IMR-90 (cell line): ENCODE results near the gene GP9. TPM values are rescaled to one million over a fixed set of nuclear protein-coding genes. Genes with fewer than 3 reads are reported as not detected.

Experiments
- ATAC-seq: fragments of 200-7000 bp; cut with Tn5 transposase; 2 replicates; pipeline ENCODE4 v1.9.1; 2020; ENCODE audit warnings: low read depth, mild to moderate bottlenecking, moderate library complexity
- BruUV-seq: library from RNA; stranded (reverse); fragments of 400-500 nt; replicated peaks from 2 replicates; lab custom pipeline; 2021; lab: Mats Ljungman, UMichigan
- CTCF ChIA-PET: fragments of 300-600 bp; formaldehyde crosslinking; extraction: SDS; loops from one replicate; lab custom pipeline; 2021; ENCODE audit warnings: antibody characterized with exemption; lab: Yijun Ruan, JAX
- POLR2A ChIA-PET: fragments of 300-600 bp; sonication (Branson Sonifier 250); formaldehyde crosslinking; loops from one replicate; lab custom pipeline; 2022; ENCODE audit warnings: antibody characterized with exemption; ENCODE audit not compliant: unreplicated experiment; lab: Charles Lee
- DNase-seq: peaks from one replicate; pipeline ENCODE4 v3.0.0; 2013
- H2AFZ ChIP-seq: replicated peaks from 2 replicates; pipeline ENCODE3; 2013; ENCODE audit warnings: low read length, mild to moderate bottlenecking; ENCODE audit not compliant: poor library complexity
- H2AK5ac ChIP-seq: 2 replicates; pipeline ENCODE4 v1.6.1; 2013; ENCODE audit warnings: low read depth, low read length, inconsistent platforms
- H2AK9ac ChIP-seq: replicated peaks from 2 replicates; pipeline ENCODE3; 2013; ENCODE audit warnings: mild to moderate bottlenecking, low read depth, low read length, moderate library complexity; ENCODE audit not compliant: poor library complexity
- H2BK120ac ChIP-seq: 2 replicates; pipeline ENCODE4 v1.6.1; 2013; ENCODE audit warnings: low read depth, low read length, inconsistent platforms
- H2BK15ac ChIP-seq: 3 replicates; pipeline ENCODE4 v1.6.1; 2013; ENCODE audit warnings: low read depth, low read length, inconsistent platforms
- H2BK20ac ChIP-seq: 2 replicates; pipeline ENCODE4 v1.6.1; 2013; ENCODE audit warnings: low read depth, mild to moderate bottlenecking, inconsistent platforms, low read length, moderate library complexity
- H2BK5ac ChIP-seq: 2 replicates; pipeline ENCODE4 v1.6.1; 2013; ENCODE audit warnings: mild to moderate bottlenecking, low read depth, low read length, inconsistent platforms; ENCODE audit not compliant: poor library complexity, severe bottlenecking
- H3K14ac ChIP-seq: replicated peaks from 2 replicates; pipeline ENCODE4 v1.6.1; 2013; ENCODE audit warnings: low read depth, low read length, inconsistent platforms
- H3K18ac ChIP-seq: 2 replicates; pipeline ENCODE4 v1.6.1; 2013; ENCODE audit warnings: low read depth, low read length, control low read depth
- H3K23ac ChIP-seq: 2 replicates; pipeline ENCODE4 v1.6.1; 2013; ENCODE audit warnings: low read depth, low read length, inconsistent platforms
- H3K27ac ChIP-seq: 2 replicates; pipeline ENCODE4 v1.5.1; 2013; ENCODE audit warnings: mild to moderate bottlenecking, control low read depth, low read length; ENCODE audit not compliant: insufficient read depth
- H3K27me3 ChIP-seq: 2 replicates; pipeline ENCODE4 v1.6.1; 2013; ENCODE audit warnings: low read length; ENCODE audit not compliant: control insufficient read depth, insufficient read depth
- H3K36me3 ChIP-seq: 2 replicates; pipeline ENCODE4 v1.6.1; 2013; ENCODE audit warnings: low read length, mixed read lengths; ENCODE audit not compliant: control insufficient read depth, insufficient read depth
- H3K4ac ChIP-seq: 2 replicates; pipeline ENCODE4 v1.6.1; 2013; ENCODE audit warnings: low read depth, low read length, inconsistent platforms
- H3K4me1 ChIP-seq: 2 replicates; pipeline ENCODE4 v1.6.1; 2013; ENCODE audit warnings: low read length, mixed read lengths; ENCODE audit not compliant: control insufficient read depth, insufficient read depth
- H3K4me2 ChIP-seq: 2 replicates; pipeline ENCODE4 v1.6.1; 2013; ENCODE audit warnings: low read depth, mild to moderate bottlenecking, control low read depth, low read length, moderate library complexity
- H3K4me3 ChIP-seq: 2 replicates; pipeline ENCODE4 v1.5.1; 2013; ENCODE audit warnings: low read depth, mild to moderate bottlenecking, control low read depth, low read length, moderate library complexity; ENCODE audit not compliant: insufficient read depth
- H3K56ac ChIP-seq: 2 replicates; pipeline ENCODE4 v1.6.1; 2013; ENCODE audit warnings: low read length, inconsistent platforms; ENCODE audit not compliant: insufficient read depth; ENCODE audit errors: extremely low read depth
- H3K79me1 ChIP-seq, 2 experiments: 2 replicates each; pipeline ENCODE4 v1.6.1; 2013; ENCODE audit warnings: low read length in 2 of 2, inconsistent platforms in 1 of 2, low read depth in 1 of 2
- H3K9ac ChIP-seq: 2 replicates; pipeline ENCODE4 v1.6.1; 2013; ENCODE audit warnings: low read depth, low read length, control low read depth
- H3K9me1 ChIP-seq: 2 replicates; pipeline ENCODE4 v1.6.1; 2013; ENCODE audit warnings: low read length, inconsistent platforms; ENCODE audit not compliant: insufficient read depth
- H3K9me3 ChIP-seq: 2 replicates; pipeline ENCODE4 v1.6.1; 2013; ENCODE audit warnings: low read length; ENCODE audit not compliant: control insufficient read depth, insufficient read depth
- H4K20me1 ChIP-seq: 2 replicates; pipeline ENCODE4 v1.6.1; 2013; ENCODE audit warnings: low read length, inconsistent platforms; ENCODE audit not compliant: insufficient read depth
- H4K5ac ChIP-seq: 2 replicates; pipeline ENCODE4 v1.6.1; 2013; ENCODE audit warnings: mild to moderate bottlenecking, low read depth, low read length, control low read depth
- H4K8ac ChIP-seq, 2 experiments: 2 replicates each; pipeline ENCODE4 v1.6.1; 2013; ENCODE audit warnings: low read depth in 2 of 2, low read length in 2 of 2, control low read depth in 1 of 2, inconsistent platforms in 1 of 2
- H4K91ac ChIP-seq: 2 replicates; pipeline ENCODE4 v1.6.1; 2013; ENCODE audit warnings: low read depth, low read length, inconsistent platforms; ENCODE audit not compliant: insufficient read depth
- BHLHE40 ChIP-seq: fragments of 150-350 bp; IDR thresholded peaks from 2 replicates; pipeline ENCODE4 v1.6.1; 2016; ENCODE audit warnings: mild to moderate bottlenecking, low read depth, low read length
- CEBPB ChIP-seq: IDR thresholded peaks from 2 replicates; pipeline ENCODE4 v1.6.1; 2012; ENCODE audit warnings: low read depth, low read length, improper control_type of control experiment
- CHD1 ChIP-seq: IDR thresholded peaks from 2 replicates; pipeline ENCODE4 v1.6.1; 2012; ENCODE audit warnings: low read depth, low read length, improper control_type of control experiment
- FOS ChIP-seq: fragments of 150-350 bp; IDR thresholded peaks from 2 replicates; pipeline ENCODE4 v1.6.1; 2016; ENCODE audit warnings: low read depth, low read length
- MAFK ChIP-seq: IDR thresholded peaks from 2 replicates; pipeline ENCODE4 v1.6.1; 2012; ENCODE audit warnings: low read depth, low read length, improper control_type of control experiment
- MAZ ChIP-seq: IDR thresholded peaks from 2 replicates; pipeline ENCODE4 v1.6.1; 2012; ENCODE audit warnings: low read depth, mild to moderate bottlenecking, low read length, improper control_type of control experiment, moderate library complexity, borderline replicate concordance
- NFE2L2 ChIP-seq: fragments of 150-350 bp; IDR thresholded peaks from 2 replicates; pipeline ENCODE4 v1.6.1; 2016; ENCODE audit warnings: low read depth, mild to moderate bottlenecking, low read length
- POLR2A ChIP-seq: IDR thresholded peaks from 2 replicates; pipeline ENCODE4 v1.6.1; 2012; ENCODE audit warnings: mild to moderate bottlenecking, low read depth, low read length
- RAD21 ChIP-seq: IDR thresholded peaks from 2 replicates; pipeline ENCODE4 v1.6.1; 2012; ENCODE audit warnings: low read length, improper control_type of control experiment
- RCOR1 ChIP-seq: IDR thresholded peaks from 2 replicates; pipeline ENCODE4 v1.6.1; 2012; ENCODE audit warnings: mild to moderate bottlenecking, low read length, improper control_type of control experiment; ENCODE audit not compliant: insufficient replicate concordance
- RFX5 ChIP-seq: IDR thresholded peaks from 2 replicates; pipeline ENCODE4 v1.8.0; 2012; ENCODE audit warnings: low read depth, mild to moderate bottlenecking, low read length, moderate library complexity
- WGBS, 2 experiments: methylation state at CpG; one replicate each; pipeline versions ENCODE4 v1.1.5 to v1.1.7; 2013; ENCODE audit warnings: missing lambda C conversion rate in 2 of 2; ENCODE audit not compliant: insufficient read length in 1 of 2; ENCODE audit errors: extremely low coverage in 2 of 2; 5-methylcytosine and 5-hydroxymethylcytosine counted together
- dilution Hi-C: fragments of 300-500 bp; cut with HindIII; formaldehyde crosslinking; loops from one replicate; pipeline ENCODE4 v1.14.3; 2018; ENCODE audit warnings: low sequenced_read_pairs; ENCODE audit not compliant: unreplicated experiment
- in situ Hi-C: fragments of 300-500 bp; cut with MboI; formaldehyde crosslinking; loops from 3 replicates; pipeline ENCODE4 v1.14.3; 2019; ENCODE audit warnings: low sequenced_read_pairs, inconsistent platforms, mixed read lengths
- intact Hi-C: fragments of 100-400 bp; cut with micrococcal nuclease; formaldehyde crosslinking; loops from 2 replicates; pipeline ENCODE4 v1.10.0; 2022
- polyA plus RNA-seq, 3 experiments: library from polyadenylated mRNA; depleted of rRNA; stranded (reverse); fragments of >200 nt; gene quantifications; 2 replicates each; pipeline ENCODE4 v1.2.3, GENCODE V29; 2012; ENCODE audit warnings: low replicate concordance in 1 of 3
- total RNA-seq: library from RNA; depleted of rRNA; stranded (reverse); fragments of >200 nt; gene quantifications from 2 replicates; pipeline ENCODE4 v1.2.3, GENCODE V29; 2012
- TF ChIP-seq, protein P1 (sequence below): fragments of 150-350 bp; IDR thresholded peaks from 2 replicates; pipeline ENCODE4 v1.6.1; 2016; ENCODE audit warnings: low read depth, mild to moderate bottlenecking, low read length, moderate library complexity, borderline replicate concordance
- TF ChIP-seq, protein P2 (sequence below): conservative IDR thresholded peaks from 2 replicates; pipeline ENCODE4 v1.5.1; 2012; ENCODE audit warnings: mild to moderate bottlenecking, low read depth, low read length, improper control_type of control experiment
- TF ChIP-seq, protein P3 (sequence below): fragments of 150-350 bp; IDR thresholded peaks from 2 replicates; pipeline ENCODE4 v1.6.1; 2017; ENCODE audit warnings: mild to moderate bottlenecking, antibody characterized with exemption, low read length, low read depth

The GP9 gene
- total and polyA plus RNA-seq, 2 of the 4 experiments (the other 2 are of a cell fraction): not detected

DNA sequence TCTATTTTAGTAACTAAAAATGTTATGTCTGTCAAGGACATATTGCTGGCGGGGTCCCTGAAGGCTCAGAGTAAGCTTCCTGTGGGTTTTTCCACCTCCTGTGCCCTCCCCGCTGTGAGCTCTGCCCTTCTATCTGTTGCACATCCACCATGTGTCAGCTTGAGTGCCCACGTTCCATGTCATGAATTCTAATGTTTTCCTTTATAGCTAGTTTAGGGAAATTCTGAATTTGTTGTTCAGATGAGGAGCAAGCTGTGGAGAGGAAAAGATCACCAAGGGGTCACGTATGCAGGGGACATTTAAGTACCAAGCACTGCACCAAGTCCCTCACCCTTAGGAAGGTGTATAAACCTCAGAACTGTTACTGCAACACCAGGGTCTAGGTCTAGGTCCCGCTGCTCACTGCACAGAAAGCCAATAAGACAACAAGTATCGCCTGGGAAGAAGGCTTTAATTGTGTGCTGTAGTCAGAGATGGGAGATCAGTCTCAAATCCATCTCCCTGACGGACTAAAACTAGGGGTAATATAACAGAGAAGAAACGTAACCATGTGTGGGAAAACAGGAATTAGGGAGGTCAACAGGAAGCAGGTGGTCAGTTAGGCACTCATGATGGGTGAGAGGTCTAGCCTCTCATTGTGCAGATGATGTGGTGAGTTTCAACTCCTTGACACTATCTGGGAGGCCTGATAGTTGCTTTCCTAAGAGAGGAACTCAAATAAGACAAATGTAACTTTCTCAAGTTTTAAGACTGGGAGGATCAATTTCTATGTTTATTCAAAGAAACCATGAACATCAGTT lies 9.7 kb downstream of the GP9 start:
- no peak overlapping the region for H4K91ac ChIP-seq
- H3K23ac ChIP-seq: no peak overlapping the region
- TF ChIP-seq CEBPB (no peak), RFX5 (no peak), RCOR1 (no peak), CHD1 (no peak), BHLHE40 (no peak), POLR2A (no peak), MAZ (no peak), FOS (no peak), RAD21 (no peak), NFE2L2 (no peak), MAFK (no peak)
- TF ChIP-seq, protein P1, sequence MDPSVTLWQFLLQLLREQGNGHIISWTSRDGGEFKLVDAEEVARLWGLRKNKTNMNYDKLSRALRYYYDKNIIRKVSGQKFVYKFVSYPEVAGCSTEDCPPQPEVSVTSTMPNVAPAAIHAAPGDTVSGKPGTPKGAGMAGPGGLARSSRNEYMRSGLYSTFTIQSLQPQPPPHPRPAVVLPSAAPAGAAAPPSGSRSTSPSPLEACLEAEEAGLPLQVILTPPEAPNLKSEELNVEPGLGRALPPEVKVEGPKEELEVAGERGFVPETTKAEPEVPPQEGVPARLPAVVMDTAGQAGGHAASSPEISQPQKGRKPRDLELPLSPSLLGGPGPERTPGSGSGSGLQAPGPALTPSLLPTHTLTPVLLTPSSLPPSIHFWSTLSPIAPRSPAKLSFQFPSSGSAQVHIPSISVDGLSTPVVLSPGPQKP: no peak
- TF ChIP-seq, protein P2, sequence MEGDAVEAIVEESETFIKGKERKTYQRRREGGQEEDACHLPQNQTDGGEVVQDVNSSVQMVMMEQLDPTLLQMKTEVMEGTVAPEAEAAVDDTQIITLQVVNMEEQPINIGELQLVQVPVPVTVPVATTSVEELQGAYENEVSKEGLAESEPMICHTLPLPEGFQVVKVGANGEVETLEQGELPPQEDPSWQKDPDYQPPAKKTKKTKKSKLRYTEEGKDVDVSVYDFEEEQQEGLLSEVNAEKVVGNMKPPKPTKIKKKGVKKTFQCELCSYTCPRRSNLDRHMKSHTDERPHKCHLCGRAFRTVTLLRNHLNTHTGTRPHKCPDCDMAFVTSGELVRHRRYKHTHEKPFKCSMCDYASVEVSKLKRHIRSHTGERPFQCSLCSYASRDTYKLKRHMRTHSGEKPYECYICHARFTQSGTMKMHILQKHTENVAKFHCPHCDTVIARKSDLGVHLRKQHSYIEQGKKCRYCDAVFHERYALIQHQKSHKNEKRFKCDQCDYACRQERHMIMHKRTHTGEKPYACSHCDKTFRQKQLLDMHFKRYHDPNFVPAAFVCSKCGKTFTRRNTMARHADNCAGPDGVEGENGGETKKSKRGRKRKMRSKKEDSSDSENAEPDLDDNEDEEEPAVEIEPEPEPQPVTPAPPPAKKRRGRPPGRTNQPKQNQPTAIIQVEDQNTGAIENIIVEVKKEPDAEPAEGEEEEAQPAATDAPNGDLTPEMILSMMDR: no peak
- TF ChIP-seq, protein P3, sequence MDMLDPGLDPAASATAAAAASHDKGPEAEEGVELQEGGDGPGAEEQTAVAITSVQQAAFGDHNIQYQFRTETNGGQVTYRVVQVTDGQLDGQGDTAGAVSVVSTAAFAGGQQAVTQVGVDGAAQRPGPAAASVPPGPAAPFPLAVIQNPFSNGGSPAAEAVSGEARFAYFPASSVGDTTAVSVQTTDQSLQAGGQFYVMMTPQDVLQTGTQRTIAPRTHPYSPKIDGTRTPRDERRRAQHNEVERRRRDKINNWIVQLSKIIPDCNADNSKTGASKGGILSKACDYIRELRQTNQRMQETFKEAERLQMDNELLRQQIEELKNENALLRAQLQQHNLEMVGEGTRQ: no peak
- H2BK120ac ChIP-seq: no peak overlapping the region
- ChIA-PET CTCF (interaction anchor here (1.2 kb wide), 1 partner anchor 10 kb away, joined by 3 read pairs; the partner anchor contains the start of gene GP9), POLR2A (no interaction called here)
- H2BK15ac ChIP-seq: no peak overlapping the region
- no peak overlapping the region for H2AK9ac ChIP-seq
- intact Hi-C loops: no loop called here
- H3K4me2 ChIP-seq: no peak overlapping the region
- H3K9me1 ChIP-seq: no peaks in the 10 kb centered on the region
- no peak overlapping the region for H3K4ac ChIP-seq
- H3K4me1 ChIP-seq: no peaks in the 10 kb centered on the region; the same call in 1 of the 2 replicates
- no peak overlapping the region for H3K14ac ChIP-seq
- no peak overlapping the region for H3K27ac ChIP-seq
- no peaks in the 10 kb centered on the region for H4K20me1 ChIP-seq
- dilution Hi-C loops: no loop called here
- H2BK20ac ChIP-seq: no peak overlapping the region
- in situ Hi-C loops: no loop called here
- H2AFZ ChIP-seq: no peak overlapping the region
- H3K4me3 ChIP-seq: no peak overlapping the region
- H3K18ac ChIP-seq: no peak overlapping the region
- no peak overlapping the region for H3K9ac ChIP-seq
- no peak overlapping the region for H2BK5ac ChIP-seq
- no peak overlapping the region for H2AK5ac ChIP-seq
- ATAC-seq (no peak), DNase-seq (no peak)
- no TSS peak for BruUV-seq
- H3K36me3 ChIP-seq: no peaks in the 10 kb centered on the region
- H4K5ac ChIP-seq: no peak overlapping the region
- no peaks in the 10 kb centered on the region for H3K79me1 ChIP-seq
- H4K8ac ChIP-seq: no peak overlapping the region
- peaks cover 22% of the 10 kb centered on the region for H3K27me3 ChIP-seq
- WGBS, 2 experiments: 80% methylated on average over 1 of the region's 8 CpGs; no CpG with 5 or more reads in 1 of the 2 experiments
- no peak overlapping the region for H3K56ac ChIP-seq
- H3K9me3 ChIP-seq: peaks cover 7% of the 10 kb centered on the region
